AG10803 (cell line): Measurements from ENCODE around the gene TNKS1BP1.
"Not testable (repeated sequence)": the region's sequence is repeated elsewhere in the genome, so short reads cannot be mapped to it uniquely, and the experiment has no call there.

ENCODE experiments used
- DNase-seq: peaks from one replicate; pipeline ENCODE4 v3.0.0; 2010; ENCODE audit warnings: low read depth
- H3K4me3 ChIP-seq: 2 replicates; pipeline ENCODE4 v1.5.1; 2011; ENCODE audit warnings: mild to moderate bottlenecking, low read length, control low read depth
- CTCF ChIP-seq: conservative IDR thresholded peaks from 2 replicates; pipeline ENCODE4 v1.5.1; 2011; ENCODE audit warnings: mild to moderate bottlenecking, low read length, control low read depth, inconsistent platforms

TNKS1BP1 gene

DNA sequence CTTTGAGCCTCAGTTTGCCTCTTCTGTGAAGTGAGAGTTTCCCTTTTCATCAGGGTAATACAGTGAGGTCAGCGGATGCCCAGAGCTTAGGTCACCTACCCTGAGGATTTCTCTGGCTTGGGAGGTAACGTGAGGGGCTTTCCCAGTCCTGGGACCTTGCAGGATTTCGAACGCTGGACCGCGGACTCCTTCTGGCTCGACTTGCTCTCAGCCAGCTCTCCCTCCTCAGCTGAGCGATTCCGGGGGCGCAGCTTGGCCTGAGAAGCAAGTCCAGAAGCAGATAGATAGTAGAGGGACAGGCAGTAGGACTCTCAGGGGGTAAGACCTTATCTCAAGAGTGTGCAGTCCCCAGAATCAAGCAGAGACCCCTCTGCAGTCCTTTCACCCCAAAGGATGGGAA is 24.0 kb downstream of the TNKS1BP1 start:
- DNase-seq = no peak
- H3K4me3 ChIP-seq = no peak overlapping the region
- no peak for TF ChIP-seq CTCF

- TF ChIP-seq CTCF = no peak
- H3K4me3 ChIP-seq = no peak overlapping the region
- no peak for DNase-seq
These were observed 25.5 kb downstream of the TNKS1BP1 start for GRCh38 chr11:57299150-57299737.

GRCh38 chr11:57297221-57297620 is 27.5 kb downstream of the TNKS1BP1 start:
- no peak overlapping the region for H3K4me3 ChIP-seq
- no peak for TF ChIP-seq CTCF
- no peak for DNase-seq

- H3K4me3 ChIP-seq, DNase-seq: not testable (repeated sequence)
These were observed 28.5 kb downstream of the TNKS1BP1 start for GRCh38 chr11:57296205-57296604.

DNA sequence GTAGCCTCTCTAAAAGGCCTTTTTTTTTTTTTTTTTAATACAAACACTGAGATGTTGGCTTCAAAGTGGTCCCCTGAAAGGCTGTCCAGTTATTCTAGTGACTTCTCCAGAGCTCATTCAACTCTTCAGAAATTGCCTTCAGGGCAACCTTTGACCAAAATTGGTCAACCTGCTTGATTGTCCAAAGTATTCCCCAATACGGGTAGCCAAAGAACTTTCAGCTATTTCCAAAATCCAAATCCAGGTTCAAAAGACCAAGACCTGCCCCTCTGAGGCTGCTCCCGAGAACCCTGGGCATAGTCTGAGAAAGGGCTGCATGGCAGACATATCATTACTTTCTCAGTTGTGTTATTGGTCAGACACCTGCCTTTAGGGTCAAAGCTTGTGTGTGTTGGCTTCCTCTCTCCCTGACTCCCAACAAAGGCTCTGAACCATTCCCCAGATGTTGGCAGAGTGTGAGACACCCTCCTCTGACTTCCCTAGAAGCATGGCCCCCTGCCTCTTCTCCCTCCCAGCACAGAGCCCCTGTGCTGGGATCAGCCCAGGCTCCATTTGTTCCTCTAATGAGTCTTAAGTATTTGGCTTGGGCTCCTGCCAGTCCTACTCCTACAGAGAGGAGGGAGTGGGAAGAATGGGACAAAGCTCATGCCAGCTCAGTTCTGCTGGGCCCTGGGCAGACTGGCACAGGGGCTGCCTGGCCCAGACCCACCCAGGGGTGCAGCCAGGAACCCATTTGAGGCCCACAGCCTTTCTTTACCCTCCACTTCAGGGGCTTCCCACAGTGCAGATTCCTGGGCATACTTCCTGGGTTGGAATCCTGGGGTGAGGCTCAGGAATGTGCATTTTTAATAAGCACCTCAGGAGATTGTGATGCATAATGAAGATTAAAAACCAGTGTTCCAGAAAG is 30.3 kb downstream of the TNKS1BP1 start:
- no peak overlapping the region for H3K4me3 ChIP-seq
- peak; percentile 72 for DNase-seq
- TF ChIP-seq CTCF = no peak

DNA sequence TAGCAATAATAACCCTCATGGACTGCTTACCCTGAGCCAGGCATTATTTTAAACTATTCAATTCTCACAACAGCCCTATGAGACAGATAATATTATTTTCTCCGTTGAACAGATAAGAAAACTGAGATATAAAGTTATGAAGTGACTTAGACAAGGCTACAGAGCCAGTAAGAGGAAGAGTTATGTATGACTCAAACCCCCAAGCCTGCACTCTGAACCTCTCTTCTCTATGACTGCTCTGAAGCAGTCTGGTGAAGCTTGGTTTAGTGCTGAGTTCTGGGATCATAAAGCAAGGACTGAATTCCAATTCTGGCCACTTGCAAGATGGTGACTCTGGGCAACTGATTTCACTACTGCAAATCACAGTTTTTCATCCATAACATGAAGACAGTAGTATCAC is 34.5 kb downstream of the TNKS1BP1 start:
- H3K4me3 ChIP-seq = no peak overlapping the region
- peak; percentile 44 for DNase-seq
- TF ChIP-seq CTCF = no peak

- DNase-seq = peak; percentile 85
- no peak for TF ChIP-seq CTCF
- H3K4me3 ChIP-seq = no peak overlapping the region
These were observed 35.8 kb downstream of the TNKS1BP1 start for GRCh38 chr11:57288771-57289579.
